D721Med (cell line): ENCODE results near the gene METTL3.

ENCODE experiments used
- DNase-seq: peaks from one replicate; pipeline ENCODE4 v3.0.0; 2011; ENCODE audit warnings: low spot score; ENCODE audit not compliant: insufficient read length
- FAIRE-seq: peaks from 2 replicates; lab custom pipeline; 2011; peaks lifted over from hg19 to GRCh38; lab: Jason Lieb, UNC
- TF ChIP-seq, protein P1 (sequence below): IDR thresholded peaks from 2 replicates; pipeline ENCODE4 v1.5.1; 2012; ENCODE audit warnings: mild to moderate bottlenecking, control low read depth; ENCODE audit not compliant: insufficient read depth; ENCODE audit errors: missing control alignments

The METTL3 gene

DNA sequence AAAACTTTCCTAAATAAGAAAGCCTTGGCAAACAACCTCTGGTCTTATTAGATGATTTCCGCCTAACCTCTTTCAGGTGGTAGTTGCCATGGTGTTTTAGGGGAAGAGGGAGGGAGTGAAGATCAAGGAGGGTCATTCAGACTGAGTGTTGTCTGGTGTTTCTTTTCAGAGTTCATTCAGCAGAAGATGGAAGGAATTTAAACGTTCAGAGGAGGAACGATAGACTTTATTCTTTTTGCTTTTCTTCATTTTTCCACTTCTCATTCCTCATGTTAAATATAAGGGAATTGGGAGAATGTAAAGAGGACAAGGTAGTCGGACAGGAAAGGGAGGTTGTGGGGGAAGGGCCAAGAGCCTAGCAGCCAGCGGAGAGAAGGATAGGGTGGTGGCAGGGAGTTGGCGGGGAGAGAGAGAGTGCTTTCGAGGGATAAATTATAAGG is 32.4 kb upstream of the METTL3 start:
- TF ChIP-seq, protein P1, sequence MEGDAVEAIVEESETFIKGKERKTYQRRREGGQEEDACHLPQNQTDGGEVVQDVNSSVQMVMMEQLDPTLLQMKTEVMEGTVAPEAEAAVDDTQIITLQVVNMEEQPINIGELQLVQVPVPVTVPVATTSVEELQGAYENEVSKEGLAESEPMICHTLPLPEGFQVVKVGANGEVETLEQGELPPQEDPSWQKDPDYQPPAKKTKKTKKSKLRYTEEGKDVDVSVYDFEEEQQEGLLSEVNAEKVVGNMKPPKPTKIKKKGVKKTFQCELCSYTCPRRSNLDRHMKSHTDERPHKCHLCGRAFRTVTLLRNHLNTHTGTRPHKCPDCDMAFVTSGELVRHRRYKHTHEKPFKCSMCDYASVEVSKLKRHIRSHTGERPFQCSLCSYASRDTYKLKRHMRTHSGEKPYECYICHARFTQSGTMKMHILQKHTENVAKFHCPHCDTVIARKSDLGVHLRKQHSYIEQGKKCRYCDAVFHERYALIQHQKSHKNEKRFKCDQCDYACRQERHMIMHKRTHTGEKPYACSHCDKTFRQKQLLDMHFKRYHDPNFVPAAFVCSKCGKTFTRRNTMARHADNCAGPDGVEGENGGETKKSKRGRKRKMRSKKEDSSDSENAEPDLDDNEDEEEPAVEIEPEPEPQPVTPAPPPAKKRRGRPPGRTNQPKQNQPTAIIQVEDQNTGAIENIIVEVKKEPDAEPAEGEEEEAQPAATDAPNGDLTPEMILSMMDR, result no peak
- DNase-seq (no peak), FAIRE-seq (no peak)

DNA sequence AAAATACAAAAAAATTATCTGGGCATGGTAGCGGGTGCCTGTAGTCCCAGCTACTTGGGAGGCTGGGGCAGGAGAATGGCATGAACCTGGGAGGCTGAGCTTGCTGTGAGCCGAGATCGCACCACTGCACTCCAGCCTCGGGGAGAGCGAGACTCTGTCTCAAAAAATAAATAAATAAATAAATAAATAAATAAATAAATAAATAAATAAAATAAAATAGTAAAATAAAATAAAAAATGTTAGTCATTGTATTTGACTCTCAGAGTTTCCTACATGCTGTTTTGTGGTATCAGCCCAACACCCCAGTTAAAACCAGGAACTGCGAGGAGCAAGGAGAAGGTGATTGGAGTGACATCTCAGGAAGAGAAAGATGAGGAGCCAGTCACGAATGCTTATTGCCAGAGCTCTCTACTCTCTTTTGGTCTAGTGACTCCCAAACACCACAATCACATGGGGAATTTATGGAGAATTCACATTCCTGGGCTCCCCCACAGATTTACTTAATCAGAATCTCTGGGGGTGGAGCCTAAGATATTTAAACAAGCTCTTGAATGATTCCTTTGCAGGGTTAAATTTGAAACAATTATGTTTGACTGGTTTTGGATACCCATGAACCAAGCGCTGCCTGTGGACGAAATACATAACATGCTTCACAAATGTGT is 30.4 kb upstream of the METTL3 start:
- TF ChIP-seq, protein P1, result no peak
- FAIRE-seq (no peak), DNase-seq (no peak)

DNA sequence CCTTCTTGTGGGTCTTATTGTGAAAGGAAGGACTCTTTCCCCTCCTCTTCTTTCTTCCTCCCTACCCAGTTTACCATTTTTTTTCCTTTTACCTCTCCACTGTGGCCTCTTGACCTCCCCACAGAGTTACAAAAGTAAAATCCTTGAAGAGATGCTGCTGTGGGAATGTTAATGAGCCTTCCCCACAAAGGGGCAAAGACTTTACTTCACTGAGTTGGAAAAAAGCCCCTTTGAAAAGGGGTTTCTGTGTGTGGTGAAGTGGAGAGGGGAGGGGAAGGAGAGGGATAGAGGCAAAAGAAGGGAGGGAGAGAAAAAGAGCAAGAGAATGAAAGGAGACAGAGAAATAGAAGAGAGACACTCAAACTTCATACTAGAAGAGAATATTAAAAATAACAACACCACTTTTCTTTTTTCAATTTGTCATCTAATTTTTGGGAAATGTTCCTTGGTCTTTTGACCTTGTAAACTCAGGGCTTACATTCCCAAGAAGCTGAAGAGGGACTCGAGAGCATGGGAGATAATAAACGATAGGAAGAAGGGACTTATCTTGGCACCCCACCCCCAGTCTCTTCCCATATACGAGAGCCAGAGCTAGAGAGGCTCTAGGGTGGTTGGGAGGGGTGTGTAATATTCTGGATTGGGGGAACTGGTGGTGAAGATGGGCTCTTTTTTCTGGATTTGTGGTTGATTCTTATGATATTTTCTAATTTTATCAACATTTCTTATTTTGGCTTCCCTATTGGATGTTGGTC is 28.2 kb upstream of the METTL3 start:
- TF ChIP-seq, protein P1, result no peak
- FAIRE-seq (no peak), DNase-seq (no peak)

DNA sequence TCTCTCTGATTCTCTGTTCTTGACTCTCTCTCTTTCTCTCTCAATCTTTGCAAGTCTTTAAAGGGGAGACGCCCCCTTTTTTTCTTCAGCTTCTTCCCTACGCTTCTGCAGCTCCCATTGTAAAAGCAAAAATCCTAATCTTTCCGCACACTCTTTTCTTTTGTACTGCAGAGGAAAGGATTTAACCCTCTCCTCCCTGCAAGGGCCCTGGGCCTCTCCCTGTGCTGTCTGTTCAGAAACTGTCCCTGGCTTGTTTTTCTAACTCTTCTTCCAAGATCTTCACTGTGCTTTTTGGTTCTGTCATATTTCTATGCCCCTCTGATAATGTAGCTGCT is 25.9 kb upstream of the METTL3 start:
- FAIRE-seq (no peak), DNase-seq (no peak)
- TF ChIP-seq, protein P1, result no peak

DNA sequence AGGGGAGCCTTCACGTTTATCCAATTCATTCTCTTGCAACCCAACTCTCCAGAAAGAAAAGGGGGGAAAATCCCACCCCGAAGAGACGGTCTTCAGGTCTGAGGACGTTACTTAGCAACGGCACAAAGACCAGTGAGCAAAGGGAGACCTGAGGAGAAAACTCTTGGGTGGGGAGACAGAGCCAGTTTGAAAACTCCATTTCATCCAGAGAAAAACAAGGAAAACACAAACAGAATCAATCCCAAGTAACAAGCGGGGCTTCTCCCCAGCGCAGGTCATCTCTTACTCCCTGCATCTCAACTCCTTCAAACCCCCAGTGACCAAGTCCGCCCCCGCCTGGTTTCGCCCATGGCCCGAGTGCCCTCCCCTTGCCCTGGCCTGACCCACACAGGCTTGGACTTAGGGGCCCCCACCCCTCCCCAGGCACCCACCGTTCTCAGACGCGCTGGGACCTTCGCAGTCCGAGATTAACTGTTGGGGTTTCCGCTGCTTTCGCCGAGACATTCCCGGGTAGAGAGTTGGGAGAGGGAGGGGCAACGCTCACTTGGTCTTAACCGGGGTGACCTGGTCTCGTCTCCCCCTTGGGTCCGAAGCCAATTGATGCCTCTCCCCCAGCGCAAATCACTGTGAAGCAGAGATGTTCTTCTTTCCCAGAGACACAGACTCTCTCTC is 25.4 kb upstream of the METTL3 start:
- no peak for DNase-seq
- TF ChIP-seq, protein P1, result no peak
- FAIRE-seq, result no peak

DNA sequence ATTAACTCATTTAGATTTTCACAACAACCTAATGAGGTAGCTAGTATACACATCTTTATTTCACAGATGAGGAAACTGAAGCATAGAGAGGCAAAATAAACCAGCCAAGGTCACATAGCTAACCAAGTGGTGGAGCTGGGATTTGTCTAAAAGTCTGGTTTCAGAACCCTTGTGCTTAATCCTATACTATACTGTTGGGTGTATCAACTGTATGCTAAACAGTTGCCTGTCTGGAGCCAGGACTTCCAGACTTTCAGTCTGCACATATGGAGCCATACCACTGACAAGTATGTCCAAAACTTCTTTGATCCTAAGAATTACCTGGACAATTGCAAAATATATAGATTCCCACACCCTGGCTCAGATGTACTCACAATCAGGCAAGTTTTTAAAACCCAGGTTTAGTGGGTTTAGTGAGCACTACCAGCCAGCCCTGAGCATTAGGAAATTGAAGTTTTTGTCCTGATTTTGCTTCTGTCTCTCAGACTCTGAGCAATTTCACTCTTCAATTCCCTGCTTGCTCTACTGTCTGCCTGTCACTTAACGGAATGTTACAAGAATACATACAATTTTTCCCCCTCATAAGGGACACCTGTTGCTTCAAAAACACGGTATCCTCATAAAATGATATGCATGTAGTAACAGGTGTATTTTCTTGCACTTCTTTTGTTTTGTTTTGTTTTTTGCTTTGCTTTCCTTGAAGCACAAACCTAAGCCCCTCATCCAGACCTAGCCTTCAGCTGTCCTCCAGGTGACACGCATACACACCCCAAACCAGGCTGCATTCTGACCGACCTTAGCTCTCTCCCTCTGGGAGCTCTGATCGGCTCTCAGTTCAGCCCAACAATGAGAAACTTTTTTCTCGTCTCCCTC is 24.6 kb upstream of the METTL3 start:
- DNase-seq, result no peak
- FAIRE-seq, result no peak
- TF ChIP-seq, protein P1, result no peak
